OCI-LY1 (cell line): ENCODE results near the gene SLC31A1.

Experiments
- EZH2 ChIP-seq: fragments of 200-600 bp; sonication (generic), shearing (Covaris generic); IDR thresholded peaks from 2 replicates; pipeline ENCODE4 v1.8.0; 2017; ENCODE audit warnings: borderline replicate concordance, mixed run types, mild to moderate bottlenecking, antibody characterized with exemption, low read length, moderate library complexity, mixed read lengths
- TF ChIP-seq, protein P1 (sequence below): fragments of 200-600 bp; sonication (generic), shearing (Covaris generic); IDR thresholded peaks from 2 replicates; pipeline ENCODE4 v1.5.1; 2017; ENCODE audit warnings: mild to moderate bottlenecking, antibody characterized with exemption, low read length, moderate library complexity, mixed read lengths

DNA sequence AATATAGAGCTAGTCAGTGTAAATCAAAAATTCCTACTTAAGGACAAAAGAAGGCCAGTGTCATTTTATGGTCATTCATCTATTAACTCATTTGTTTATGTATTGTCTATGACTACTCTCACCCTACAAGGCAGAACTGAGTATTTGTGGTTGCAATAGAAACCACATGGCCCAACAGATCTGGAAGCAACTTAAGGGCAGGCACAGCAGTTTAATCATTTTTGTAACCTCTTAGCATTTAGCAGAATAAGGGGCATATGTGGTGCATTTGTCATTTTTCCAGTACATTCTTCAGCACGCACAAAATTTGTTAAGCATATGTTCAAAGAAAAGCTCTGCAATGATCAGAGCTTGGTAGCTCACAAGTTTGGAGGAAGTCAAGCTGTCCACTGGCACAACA is 1.4 kb upstream of the SLC31A1 start:
- TF ChIP-seq, protein P1, sequence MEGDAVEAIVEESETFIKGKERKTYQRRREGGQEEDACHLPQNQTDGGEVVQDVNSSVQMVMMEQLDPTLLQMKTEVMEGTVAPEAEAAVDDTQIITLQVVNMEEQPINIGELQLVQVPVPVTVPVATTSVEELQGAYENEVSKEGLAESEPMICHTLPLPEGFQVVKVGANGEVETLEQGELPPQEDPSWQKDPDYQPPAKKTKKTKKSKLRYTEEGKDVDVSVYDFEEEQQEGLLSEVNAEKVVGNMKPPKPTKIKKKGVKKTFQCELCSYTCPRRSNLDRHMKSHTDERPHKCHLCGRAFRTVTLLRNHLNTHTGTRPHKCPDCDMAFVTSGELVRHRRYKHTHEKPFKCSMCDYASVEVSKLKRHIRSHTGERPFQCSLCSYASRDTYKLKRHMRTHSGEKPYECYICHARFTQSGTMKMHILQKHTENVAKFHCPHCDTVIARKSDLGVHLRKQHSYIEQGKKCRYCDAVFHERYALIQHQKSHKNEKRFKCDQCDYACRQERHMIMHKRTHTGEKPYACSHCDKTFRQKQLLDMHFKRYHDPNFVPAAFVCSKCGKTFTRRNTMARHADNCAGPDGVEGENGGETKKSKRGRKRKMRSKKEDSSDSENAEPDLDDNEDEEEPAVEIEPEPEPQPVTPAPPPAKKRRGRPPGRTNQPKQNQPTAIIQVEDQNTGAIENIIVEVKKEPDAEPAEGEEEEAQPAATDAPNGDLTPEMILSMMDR, result no peak
- no peak for TF ChIP-seq EZH2
